Measurements from ENCODE around the gene SH2B3. TPM values are rescaled to one million over a fixed set of nuclear protein-coding genes. Genes with fewer than 3 reads are reported as not detected.
"Not testable (repeated sequence)": the region's sequence is repeated elsewhere in the genome, so short reads cannot be mapped to it uniquely, and the experiment has no call there.

Gene SH2B3
- total RNA-seq, 1 experiment from 2014 or later: 6.5 TPM

DNA sequence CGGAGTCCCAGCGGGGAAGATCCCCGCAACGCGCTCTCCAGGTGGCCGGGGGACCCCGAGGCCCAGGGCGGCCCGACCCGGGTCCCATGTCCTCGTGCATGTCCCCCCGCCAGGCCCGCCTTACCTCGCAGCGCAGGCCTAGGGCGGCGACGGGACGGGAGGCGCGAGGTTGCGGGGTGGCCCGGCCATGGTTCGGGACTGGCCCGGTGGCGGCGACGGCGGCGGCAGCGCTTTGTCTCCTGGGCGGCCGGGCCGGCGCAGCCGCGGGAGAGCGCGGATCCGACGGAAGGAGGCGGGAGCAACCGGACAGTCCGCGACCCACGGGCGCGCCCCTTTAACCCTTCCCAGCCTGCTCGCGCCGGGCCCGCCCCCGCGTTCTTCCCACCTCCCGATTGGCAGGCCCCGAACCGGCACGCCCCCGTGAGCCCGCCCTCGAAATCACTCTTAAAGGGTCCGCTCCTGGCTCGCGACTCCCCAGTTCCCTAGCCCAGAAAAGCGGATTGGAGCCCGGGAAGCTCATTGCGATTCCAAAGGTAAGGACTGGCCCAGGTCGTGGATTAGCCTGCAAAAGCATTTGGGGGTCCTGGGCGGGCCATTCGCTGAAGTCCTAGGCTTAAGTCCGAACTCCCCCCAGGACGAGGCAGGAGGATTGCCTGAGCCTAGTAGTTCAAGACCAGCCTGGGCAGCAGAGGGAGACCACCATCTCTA lies 36.8 kb upstream of the SH2B3 start, which contains the start of gene PHETA1:
Gene PHETA1 (minus strand): TSS at position 308 of the 708 bp plus-strand sequence. CDS start 5,668 bp downstream, outside the sequence.
- Histone ChIP-seq H3K9me3 (ENCODE audit: insufficient read depth, low read depth) (no peaks in the 10 kb centered on the region), H4K20me1 (ENCODE audit: insufficient read depth) (0 out of 2 replicates have a peak, but pooled peaks cover 3% of the 10 kb centered on the region), H3K4me2 (peak within 1 kb of the TSS; percentile 93), H3F3A (ENCODE audit: insufficient read depth, low read depth) (peaks cover 20% of the 10 kb centered on the region; the same call in 1 of the 2 replicates), H3K4me3 (peak within 1 kb of the TSS; percentile 77), H3K4me1 (replicated peaks; ENCODE audit: insufficient read depth) (peaks cover 35% of the 10 kb centered on the region), H3K9me2 (ENCODE audit: insufficient read depth) (no peaks in the 10 kb centered on the region), H3K27me3 (ENCODE audit: insufficient read depth, low read depth) (no peaks in the 10 kb centered on the region), H3K36me3 (ENCODE audit: low read depth) (no peaks in the 10 kb centered on the region), H3K79me2 (ENCODE audit: low read depth) (peaks cover 28% of the 10 kb centered on the region; the same call in 1 of the 2 replicates), H2AFZ (peak within 1 kb of the TSS; percentile 82), H3K27ac (no peak within 1 kb of the TSS)
- intact Hi-C loops (cut with micrococcal nuclease; ENCODE audit: unreplicated experiment): no loop called here
- DNase-seq: peak; percentile 73 to 91
- CTCF ChIA-PET: interaction anchor here (0.7 kb wide), 1 partner anchor 442 kb away, joined by 3 read pairs; no protein-coding TSS in a partner anchor
- POLR2A ChIA-PET (ENCODE audit: unreplicated experiment): interaction anchor here (0.5 to 0.6 kb wide), 2 partner anchors 11 to 1245 kb away, joined by 3 to 5 read pairs; partner anchors contain the start of gene IFT81
- TF ChIP-seq, protein P1, sequence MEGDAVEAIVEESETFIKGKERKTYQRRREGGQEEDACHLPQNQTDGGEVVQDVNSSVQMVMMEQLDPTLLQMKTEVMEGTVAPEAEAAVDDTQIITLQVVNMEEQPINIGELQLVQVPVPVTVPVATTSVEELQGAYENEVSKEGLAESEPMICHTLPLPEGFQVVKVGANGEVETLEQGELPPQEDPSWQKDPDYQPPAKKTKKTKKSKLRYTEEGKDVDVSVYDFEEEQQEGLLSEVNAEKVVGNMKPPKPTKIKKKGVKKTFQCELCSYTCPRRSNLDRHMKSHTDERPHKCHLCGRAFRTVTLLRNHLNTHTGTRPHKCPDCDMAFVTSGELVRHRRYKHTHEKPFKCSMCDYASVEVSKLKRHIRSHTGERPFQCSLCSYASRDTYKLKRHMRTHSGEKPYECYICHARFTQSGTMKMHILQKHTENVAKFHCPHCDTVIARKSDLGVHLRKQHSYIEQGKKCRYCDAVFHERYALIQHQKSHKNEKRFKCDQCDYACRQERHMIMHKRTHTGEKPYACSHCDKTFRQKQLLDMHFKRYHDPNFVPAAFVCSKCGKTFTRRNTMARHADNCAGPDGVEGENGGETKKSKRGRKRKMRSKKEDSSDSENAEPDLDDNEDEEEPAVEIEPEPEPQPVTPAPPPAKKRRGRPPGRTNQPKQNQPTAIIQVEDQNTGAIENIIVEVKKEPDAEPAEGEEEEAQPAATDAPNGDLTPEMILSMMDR (conservative IDR thresholded peaks at IDR 0.05): no peak; the same call in 1 of the 2 replicates
- TF ChIP-seq EZH2 (IDR thresholded peaks at IDR 0.05; ENCODE audit: low read depth): no peak
- no TSS peak for BruUV-seq (replicated peaks)

DNA sequence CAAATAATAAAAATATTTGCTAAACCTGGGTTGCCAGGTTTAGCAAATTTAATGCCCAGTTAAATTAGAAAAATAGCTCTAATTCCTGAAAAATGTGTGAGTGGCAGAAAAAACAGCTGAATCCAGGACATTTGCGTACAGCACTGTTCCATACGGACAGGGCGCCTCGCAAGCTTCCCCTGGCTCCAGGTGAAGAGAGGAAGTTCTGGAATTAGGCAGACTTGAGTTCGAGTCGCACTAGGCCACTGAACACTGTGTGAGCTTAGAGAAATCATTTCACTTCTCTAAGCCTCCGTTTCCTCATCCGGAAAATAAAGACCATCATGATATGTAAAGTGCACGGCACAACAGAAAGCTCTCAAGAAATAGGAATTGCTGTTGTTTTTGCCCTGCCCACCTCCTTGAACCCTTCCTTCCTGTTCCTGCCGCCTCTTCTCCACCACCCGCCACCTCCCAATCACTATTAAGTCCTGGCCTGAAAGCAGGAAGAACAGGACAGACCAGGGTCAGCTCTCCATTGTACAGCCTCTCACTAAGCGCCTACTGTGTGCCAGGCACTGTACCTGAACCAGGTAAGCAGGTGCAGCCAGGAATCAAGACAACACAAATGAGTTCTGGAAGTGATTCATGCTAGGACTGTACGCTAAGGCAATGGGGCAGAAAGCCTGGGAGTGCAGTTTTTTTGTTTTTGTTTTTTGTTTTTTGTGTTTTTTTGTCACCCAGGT lies 36.1 kb upstream of the SH2B3 start:
- Histone ChIP-seq H4K20me1 (ENCODE audit: insufficient read depth) (0 out of 2 replicates have a peak, but pooled peaks cover 3% of the 10 kb centered on the region), H3K79me2 (ENCODE audit: low read depth) (peaks cover 27% of the 10 kb centered on the region; the same call in 1 of the 2 replicates), H3K27ac (no peak overlapping the region), H3K9me2 (ENCODE audit: insufficient read depth) (no peaks in the 10 kb centered on the region), H3K4me2 (peak overlapping the region; percentile 93), H3K4me1 (replicated peaks; ENCODE audit: insufficient read depth) (peaks cover 27% of the 10 kb centered on the region), H3K36me3 (ENCODE audit: low read depth) (no peaks in the 10 kb centered on the region), H3F3A (ENCODE audit: insufficient read depth, low read depth) (peaks cover 12% of the 10 kb centered on the region; the same call in 1 of the 2 replicates), H2AFZ (peak overlapping the region; percentile 82), H3K4me3 (peak overlapping the region; percentile 77; the same call in 1 of the 2 replicates), H3K27me3 (ENCODE audit: insufficient read depth, low read depth) (no peaks in the 10 kb centered on the region), H3K9me3 (ENCODE audit: insufficient read depth, low read depth) (no peaks in the 10 kb centered on the region)
- TF ChIP-seq, protein P1 (conservative IDR thresholded peaks at IDR 0.05): no peak
- TF ChIP-seq EZH2 (IDR thresholded peaks at IDR 0.05; ENCODE audit: low read depth): no peak
- intact Hi-C loops (cut with micrococcal nuclease; ENCODE audit: unreplicated experiment): no loop called here
- ChIA-PET POLR2A (ENCODE audit: unreplicated experiment) (interaction anchor here (0.5 to 0.6 kb wide), 3 partner anchors 12 to 1246 kb away, joined by 3 to 17 read pairs (median 5); partner anchors contain the start of gene IFT81), CTCF (interaction anchor here (0.6 to 0.7 kb wide), 3 partner anchors 52 to 441 kb away, joined by 3 read pairs; no protein-coding TSS in a partner anchor)
- TSS peak; percentile 51 for BruUV-seq (replicated peaks)
- no peak for DNase-seq

DNA sequence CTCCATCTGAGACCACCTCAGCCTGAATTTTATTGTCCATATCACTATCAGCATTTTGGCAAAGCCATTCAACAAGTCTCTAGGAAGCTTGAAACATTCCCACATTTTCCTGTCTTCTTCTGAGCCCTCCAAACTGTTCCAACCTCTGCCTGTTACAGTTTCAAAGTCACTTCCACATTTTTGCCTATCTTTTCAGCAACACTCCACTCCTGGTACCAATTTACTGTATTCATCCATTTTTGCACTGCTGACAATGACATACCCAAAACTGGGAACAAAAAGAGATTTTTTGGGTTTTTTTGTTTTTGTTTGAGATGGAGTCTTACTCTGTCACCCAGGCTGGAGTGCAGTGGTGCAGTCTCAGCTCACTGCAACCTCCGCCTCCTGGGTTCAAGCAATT lies 32.5 kb upstream of the SH2B3 start:
- BruUV-seq (replicated peaks); H3K9me2 ChIP-seq (ENCODE audit: insufficient read depth); H3K27ac ChIP-seq; DNase-seq; H3K4me1 ChIP-seq (replicated peaks; ENCODE audit: insufficient read depth); H3K4me3 ChIP-seq; H2AFZ ChIP-seq; CTCF ChIA-PET; H3F3A ChIP-seq (ENCODE audit: insufficient read depth, low read depth); H3K9me3 ChIP-seq (ENCODE audit: insufficient read depth, low read depth); intact Hi-C loops (cut with micrococcal nuclease; ENCODE audit: unreplicated experiment); H3K79me2 ChIP-seq (ENCODE audit: low read depth); H4K20me1 ChIP-seq (ENCODE audit: insufficient read depth); H3K4me2 ChIP-seq; H3K36me3 ChIP-seq (ENCODE audit: low read depth); H3K27me3 ChIP-seq (ENCODE audit: insufficient read depth, low read depth); POLR2A ChIA-PET (ENCODE audit: unreplicated experiment): not testable (repeated sequence)
